ENCODE data around the gene STRBP.

Gene STRBP

DNA sequence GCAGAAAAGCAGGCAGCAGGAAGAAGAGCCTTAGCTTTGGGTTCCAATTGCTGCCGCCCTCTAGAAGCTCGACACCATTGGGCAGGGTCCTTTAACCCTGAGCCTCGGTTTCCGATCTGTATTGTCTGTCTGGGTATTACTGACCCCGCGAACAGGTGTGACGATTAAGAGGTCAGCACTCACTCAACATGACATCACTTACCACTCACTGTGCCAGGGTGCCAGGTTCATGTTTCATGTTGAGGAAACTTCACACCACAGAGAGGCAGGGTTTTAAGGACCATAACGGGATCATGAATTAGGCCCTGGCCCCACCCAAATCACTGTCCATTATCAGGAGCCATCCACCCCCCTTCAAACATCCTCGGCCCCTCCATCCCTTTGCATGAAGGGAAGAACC lies 159.4 kb downstream of the STRBP start:
- TF ChIP-seq ZFX (IDR thresholded peaks at IDR 0.05) (no peak), CTCF (conservative IDR thresholded peaks at IDR 0.05) (no peak)

GRCh38 chr9:123107639-123108285 lies 160.6 kb downstream of the STRBP start:
- no peak for TF ChIP-seq CTCF (conservative IDR thresholded peaks at IDR 0.05)
- TF ChIP-seq ZFX (IDR thresholded peaks at IDR 0.05) = no peak
- H3K27ac ChIP-seq = no peak overlapping the region

More for the DNA sequence above, 159.4 kb downstream of the STRBP start:
- no peak overlapping the region for H3K27ac ChIP-seq

DNA sequence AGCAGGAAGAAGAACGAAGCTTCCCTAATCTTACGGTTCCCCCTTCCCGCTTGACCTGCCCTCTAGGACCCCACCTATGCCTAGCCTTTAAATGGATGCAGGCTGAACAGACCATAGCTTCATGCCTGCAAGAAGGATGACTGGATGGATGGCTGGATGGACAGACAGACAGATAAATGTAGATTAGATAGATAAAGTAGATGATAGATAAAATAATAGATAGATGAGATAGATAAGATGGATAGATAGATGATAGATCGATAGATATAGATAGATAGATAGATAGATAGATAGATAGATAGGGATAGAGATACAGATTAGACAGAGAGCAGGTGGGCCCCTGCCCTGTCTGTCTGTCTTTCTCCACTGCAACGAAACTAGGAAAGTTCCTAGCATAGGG lies 162.9 kb downstream of the STRBP start:
- no peak overlapping the region for H3K27ac ChIP-seq
- TF ChIP-seq ZFX (IDR thresholded peaks at IDR 0.05) = no peak
- TF ChIP-seq CTCF (conservative IDR thresholded peaks at IDR 0.05) = no peak

DNA sequence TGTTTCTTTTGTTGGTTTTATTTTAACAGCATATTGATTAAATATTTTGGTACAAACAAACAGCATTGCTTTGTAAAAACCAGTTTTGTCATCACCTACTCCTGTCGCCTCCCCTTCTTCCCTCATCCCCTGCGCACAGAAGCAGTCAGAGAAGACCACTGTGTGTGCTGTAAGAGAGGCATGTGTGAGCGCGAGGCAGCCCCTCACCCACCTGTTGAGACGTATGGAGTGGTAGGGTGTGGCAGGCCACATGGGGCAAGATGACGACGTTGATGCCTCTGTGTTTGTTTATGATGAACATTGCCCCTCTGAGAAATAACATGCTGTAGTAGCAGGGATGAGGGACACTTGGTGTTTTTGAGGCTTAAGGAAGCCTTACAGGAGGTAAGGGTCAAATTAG lies 163.6 kb downstream of the STRBP start:
- no peak overlapping the region for H3K27ac ChIP-seq
- TF ChIP-seq CTCF (conservative IDR thresholded peaks at IDR 0.05) = no peak
- no peak for TF ChIP-seq ZFX (IDR thresholded peaks at IDR 0.05)

- no peak overlapping the region for H3K27ac ChIP-seq
- no peak; the same call in 1 of the 2 replicates for TF ChIP-seq CTCF (conservative IDR thresholded peaks at IDR 0.05)
- no peak for TF ChIP-seq ZFX (IDR thresholded peaks at IDR 0.05)
Measured at GRCh38 chr9:123102375-123103113, 165.8 kb downstream of the STRBP start.

- TF ChIP-seq CTCF (conservative IDR thresholded peaks at IDR 0.05) (no peak), ZFX (IDR thresholded peaks at IDR 0.05) (no peak)
Measured at GRCh38 chr9:123099548-123099947, 168.8 kb downstream of the STRBP start.

GRCh38 chr9:123099042-123099441 lies 169.3 kb downstream of the STRBP start:
- TF ChIP-seq ZFX (IDR thresholded peaks at IDR 0.05) (no peak), CTCF (conservative IDR thresholded peaks at IDR 0.05) (no peak)
- H3K27ac ChIP-seq = no peak overlapping the region

More at GRCh38 chr9:123099548-123099947, 168.8 kb downstream of the STRBP start:
- no peak overlapping the region for H3K27ac ChIP-seq
